ENCODE data around the gene PANK3. TPM values are rescaled to one million over a fixed set of nuclear protein-coding genes. Genes with fewer than 3 reads are reported as not detected.

The PANK3 gene
- 10 to 100 TPM; 22.5 to 39.9 (median 28.4) TPM for total RNA-seq

GRCh38 chr5:168578538-168579487 is at the start of gene PANK3:
PANK3 (minus strand) TSS chr5:168579368; CDS start chr5:168579283, 85 bp downstream.
- peak; percentile 31 for DNase-seq (ENCODE audit: low spot score)
- TF ChIP-seq CTCF (IDR thresholded peaks at IDR 0.05), result no peak
- ATAC-seq (ENCODE audit: low FRiP score), result peak; percentile 93

- no peak for DNase-seq (ENCODE audit: low spot score)
- ATAC-seq (ENCODE audit: low FRiP score), result no peak
- TF ChIP-seq CTCF (IDR thresholded peaks at IDR 0.05), result no peak
These were observed 45.7 kb upstream of the PANK3 start for GRCh38 chr5:168624850-168625364.

- TF ChIP-seq CTCF (IDR thresholded peaks at IDR 0.05), result no peak
- no peak for DNase-seq (ENCODE audit: low spot score)
- ATAC-seq (ENCODE audit: low FRiP score), result no peak
These were observed 41.6 kb upstream of the PANK3 start for GRCh38 chr5:168620807-168621206.

DNA sequence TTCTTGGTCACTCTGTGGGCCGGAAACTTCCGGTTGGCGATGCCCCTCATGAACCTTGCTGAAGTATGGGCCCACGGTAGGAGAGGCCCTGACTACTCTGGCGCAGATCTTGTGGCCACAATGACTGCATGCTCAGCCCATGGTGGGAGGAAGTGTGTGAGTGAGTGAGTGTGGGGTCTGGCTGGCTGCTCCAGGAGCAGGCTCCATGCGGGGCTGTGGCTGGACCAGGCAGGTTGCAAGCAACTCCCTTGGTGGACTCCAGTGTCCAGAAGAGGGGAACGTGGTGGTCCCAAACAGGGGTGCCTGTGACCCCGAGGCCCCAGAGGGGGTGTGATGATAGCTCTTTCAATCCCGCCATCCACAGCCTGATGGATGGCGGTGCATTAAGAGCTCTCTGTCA is 35.5 kb upstream of the PANK3 start:
- DNase-seq (ENCODE audit: low spot score) (no peak), ATAC-seq (ENCODE audit: low FRiP score) (no peak)
- TF ChIP-seq CTCF (IDR thresholded peaks at IDR 0.05), result no peak

DNA sequence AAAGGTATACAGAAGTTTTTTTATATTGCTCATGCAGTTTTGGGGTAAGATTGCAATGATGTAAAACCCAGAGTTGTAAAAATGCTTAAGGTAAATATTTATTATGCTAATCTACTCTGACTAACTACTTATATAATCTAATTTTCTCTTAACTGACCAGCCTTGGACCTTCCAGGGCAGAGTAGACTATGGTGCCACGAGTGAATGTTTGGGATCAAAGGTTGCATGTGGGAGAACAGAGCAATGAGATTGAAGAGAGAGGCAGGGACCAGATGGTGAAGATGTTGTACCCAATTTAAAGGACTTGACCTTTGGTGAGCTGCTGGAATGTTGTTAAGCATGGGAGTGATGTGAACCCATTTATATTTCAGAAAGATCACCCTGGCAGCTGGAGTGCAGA is 34.8 kb upstream of the PANK3 start:
- no peak for TF ChIP-seq CTCF (IDR thresholded peaks at IDR 0.05)
- no peak for DNase-seq (ENCODE audit: low spot score)
- ATAC-seq (ENCODE audit: low FRiP score), result no peak

DNA sequence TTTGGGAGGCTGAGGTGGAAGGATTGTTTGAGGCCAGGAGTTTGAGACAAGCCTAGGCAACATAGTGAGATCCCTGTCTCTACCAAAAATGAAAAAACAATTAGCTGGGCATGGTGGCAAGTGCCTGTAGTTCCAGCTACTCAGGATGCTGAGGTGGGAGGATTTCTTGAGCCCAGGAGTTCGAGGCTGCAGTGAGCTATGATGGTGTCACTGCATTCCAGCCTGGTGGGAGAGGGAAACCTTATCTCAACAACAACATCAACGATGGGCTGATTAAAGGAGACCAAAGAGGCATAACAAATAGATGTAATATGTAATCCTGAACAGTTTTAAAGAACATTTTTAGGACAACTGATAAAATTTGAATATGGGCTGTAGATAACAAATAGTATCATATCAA is 34.2 kb upstream of the PANK3 start:
- DNase-seq (ENCODE audit: low spot score) (no peak), ATAC-seq (ENCODE audit: low FRiP score) (no peak)
- TF ChIP-seq CTCF (IDR thresholded peaks at IDR 0.05), result no peak

GRCh38 chr5:168612996-168613395 is 33.8 kb upstream of the PANK3 start:
- ATAC-seq (ENCODE audit: low FRiP score) (no peak), DNase-seq (ENCODE audit: low spot score) (no peak)
- TF ChIP-seq CTCF (IDR thresholded peaks at IDR 0.05), result no peak
